GM12801 (cell line): ENCODE measurements around the gene COL4A1.

Experiments used
- CTCF ChIP-seq: IDR thresholded peaks from one replicate; pipeline ENCODE4 v1.5.1; 2011; ENCODE audit warnings: control low read depth; ENCODE audit not compliant: insufficient read length; ENCODE audit errors: extremely low read depth

The COL4A1 gene

GRCh38 chr13:110346661-110347067, 39.7 kb upstream of the COL4A1 start:
- no peak for TF ChIP-seq CTCF

- TF ChIP-seq CTCF: no peak
These were observed 38.7 kb upstream of the COL4A1 start for GRCh38 chr13:110345701-110346100.

GRCh38 chr13:110345266-110345665, 38.3 kb upstream of the COL4A1 start:
- TF ChIP-seq CTCF: no peak

GRCh38 chr13:110344320-110344719, 37.4 kb upstream of the COL4A1 start:
- no peak for TF ChIP-seq CTCF

GRCh38 chr13:110343241-110343865, 36.4 kb upstream of the COL4A1 start:
- no peak for TF ChIP-seq CTCF

- no peak for TF ChIP-seq CTCF
These were observed 35.5 kb upstream of the COL4A1 start for GRCh38 chr13:110342474-110342873.

- TF ChIP-seq CTCF: no peak
These were observed 34.7 kb upstream of the COL4A1 start for GRCh38 chr13:110341445-110342244.
